Transverse colon (tissue), 4 donors: ENCODE data around the gene CCNB2. TPM values are rescaled to one million over a fixed set of nuclear protein-coding genes. Genes with fewer than 3 reads are reported as not detected.
A peak's percentile ranks its signal among the peaks of the same experiment; 100 is the strongest.
"Not testable (repeated sequence)": the region's sequence is repeated elsewhere in the genome, so short reads cannot be mapped to it uniquely, and the experiment has no call there.

Experiments used
- DNase-seq: peaks from one replicate; pipeline ENCODE4 v3.0.0-alpha.2; 2019
- H3K27ac ChIP-seq, 4 donors: fragments of 200-600 bp; sonication (generic); 2 replicates each; pipeline ENCODE4 v1.5.1; 2016 to 2018; ENCODE audit warnings: inconsistent platforms in 4 of 4
- H3K27me3 ChIP-seq: fragments of 200-600 bp; sonication (generic); 2 replicates; pipeline ENCODE4 v1.5.1; 2017; ENCODE audit warnings: inconsistent platforms
- H3K36me3 ChIP-seq, 4 donors: fragments of 200-600 bp; sonication (generic); 2 replicates each; pipeline ENCODE4 v1.5.1; 2017 to 2019; ENCODE audit warnings: inconsistent platforms in 4 of 4
- H3K4me1 ChIP-seq, 4 donors: fragments of 200-600 bp; sonication (generic); 2 replicates each; pipeline ENCODE4 v1.5.1; 2017 to 2020; ENCODE audit warnings: inconsistent platforms in 4 of 4
- H3K4me3 ChIP-seq, 4 donors: fragments of 200-600 bp; sonication (generic); 1 replicate in 1 of 4; 2 replicates in 3 of 4; pipeline versions ENCODE4 v1.5.1 to v1.6.1; 2017 to 2019; ENCODE audit warnings: inconsistent platforms in 4 of 4
- H3K9me3 ChIP-seq, 2 donors: fragments of 200-600 bp; sonication (generic); 2 replicates each; pipeline ENCODE4 v1.5.1; 2017 to 2019; ENCODE audit warnings: inconsistent platforms in 2 of 2
- EP300 ChIP-seq: sonication (generic); formaldehyde crosslinking; IDR thresholded peaks from one replicate; pipeline ENCODE4 v1.6.1; 2017; ENCODE audit warnings: antibody characterized with exemption, low read depth
- POLR2A ChIP-seq: fragments of 450-650 bp; IDR thresholded peaks from one replicate; pipeline ENCODE4 v1.6.1; 2016; ENCODE audit warnings: antibody characterized with exemption, mild to moderate bottlenecking, moderate library complexity
- POLR2AphosphoS5 ChIP-seq, 3 donors: sonication (generic); formaldehyde crosslinking; IDR thresholded peaks; one replicate each; pipeline ENCODE4 v1.6.1; 2016; ENCODE audit warnings: antibody characterized with exemption in 3 of 3
- WGBS, 2 donors: methylation state at CpG; one replicate each; pipeline ENCODE4 v1.1.5; 2018; ENCODE audit warnings: low coverage in 1 of 2; 5-methylcytosine and 5-hydroxymethylcytosine counted together
- in situ Hi-C, 4 donors: fragments of 200-750 bp; cut with MboI; loops; one replicate each; pipeline versions ENCODE4 v1.15.0 to v1.15.1; 2017; ENCODE audit warnings: low sequenced_read_pairs in 3 of 4, low pct_ligation_motif_present in 1 of 4, low pct_unique_long_range_greater_than_20kb in 1 of 4
- intact Hi-C: fragments of 100-400 bp; cut with DNase I; formaldehyde crosslinking; loops from one replicate; pipeline ENCODE4 v1.15.1; 2023; ENCODE audit warnings: low total_unique reads
- total RNA-seq, 4 donors: library from RNA; depleted of rRNA; stranded (reverse); fragments of >200 nt; gene quantifications; one replicate each; pipeline ENCODE4 v1.1.0, GENCODE V29; 2016
- TF ChIP-seq, protein P1 (sequence below), 5 experiments: fragments of 200-600 bp in 3 of 5; fragments of 450-650 bp in 2 of 5; sonication (generic) in 3 of 5; IDR thresholded peaks; 1 replicate in 2 of 5; 2 replicates in 3 of 5; pipeline ENCODE4 v1.5.1; 2016 to 2017; ENCODE audit warnings: antibody characterized with exemption in 5 of 5, inconsistent platforms in 3 of 5, mild to moderate bottlenecking in 2 of 5, moderate library complexity in 1 of 5

CCNB2 gene
- total RNA-seq, 4 donors from 2014 or later = 1.9 to 132 (median 6.4) TPM

DNA sequence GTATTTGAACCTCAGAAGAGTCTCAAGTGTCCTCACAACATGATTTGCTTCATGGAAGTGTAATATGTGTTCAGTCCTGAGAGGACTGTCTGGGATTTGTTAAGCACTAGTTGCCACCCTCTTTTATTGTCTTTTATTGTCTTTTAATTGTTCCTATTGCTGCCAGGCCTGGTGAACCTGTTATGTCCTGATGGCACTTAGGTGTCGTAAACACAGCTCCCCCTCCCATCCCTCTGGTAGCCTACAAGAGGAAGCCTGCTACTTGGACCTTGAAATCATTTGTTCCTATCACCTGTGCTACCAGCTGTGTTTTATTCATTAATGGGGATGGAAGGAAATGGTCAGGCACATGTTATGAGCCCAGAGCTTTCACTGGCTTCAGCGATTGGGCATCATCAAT lies 19.3 kb downstream of the CCNB2 start:
- Histone ChIP-seq H3K4me1 (peaks cover 4 to 27% (median 16%) of the 10 kb centered on the region in 4 donors), H3K4me3 (no peak overlapping the region), H3K27ac (peak overlapping the region; percentile 67 to 78 (median 76)), H3K27me3 (no peaks in the 10 kb centered on the region), H3K9me3 (no peaks in the 10 kb centered on the region), H3K36me3 (no peaks in the 10 kb centered on the region)
- intact Hi-C loops = no loop called here
- in situ Hi-C loops = no loop called here
- 60 to 63% methylated on average over 1 to 2 of the region's 2 CpGs for WGBS, 2 donors
- peak; percentile 76 for DNase-seq
- TF ChIP-seq, protein P1, sequence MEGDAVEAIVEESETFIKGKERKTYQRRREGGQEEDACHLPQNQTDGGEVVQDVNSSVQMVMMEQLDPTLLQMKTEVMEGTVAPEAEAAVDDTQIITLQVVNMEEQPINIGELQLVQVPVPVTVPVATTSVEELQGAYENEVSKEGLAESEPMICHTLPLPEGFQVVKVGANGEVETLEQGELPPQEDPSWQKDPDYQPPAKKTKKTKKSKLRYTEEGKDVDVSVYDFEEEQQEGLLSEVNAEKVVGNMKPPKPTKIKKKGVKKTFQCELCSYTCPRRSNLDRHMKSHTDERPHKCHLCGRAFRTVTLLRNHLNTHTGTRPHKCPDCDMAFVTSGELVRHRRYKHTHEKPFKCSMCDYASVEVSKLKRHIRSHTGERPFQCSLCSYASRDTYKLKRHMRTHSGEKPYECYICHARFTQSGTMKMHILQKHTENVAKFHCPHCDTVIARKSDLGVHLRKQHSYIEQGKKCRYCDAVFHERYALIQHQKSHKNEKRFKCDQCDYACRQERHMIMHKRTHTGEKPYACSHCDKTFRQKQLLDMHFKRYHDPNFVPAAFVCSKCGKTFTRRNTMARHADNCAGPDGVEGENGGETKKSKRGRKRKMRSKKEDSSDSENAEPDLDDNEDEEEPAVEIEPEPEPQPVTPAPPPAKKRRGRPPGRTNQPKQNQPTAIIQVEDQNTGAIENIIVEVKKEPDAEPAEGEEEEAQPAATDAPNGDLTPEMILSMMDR (IDR thresholded peaks at IDR 0.05) = no peak
- TF ChIP-seq POLR2AphosphoS5 (IDR thresholded peaks at IDR 0.05) = peak in 2 of 3 donors; percentile 73 to 82
- peak; percentile 8 for TF ChIP-seq POLR2A
- peak; percentile 59 for TF ChIP-seq EP300

DNA sequence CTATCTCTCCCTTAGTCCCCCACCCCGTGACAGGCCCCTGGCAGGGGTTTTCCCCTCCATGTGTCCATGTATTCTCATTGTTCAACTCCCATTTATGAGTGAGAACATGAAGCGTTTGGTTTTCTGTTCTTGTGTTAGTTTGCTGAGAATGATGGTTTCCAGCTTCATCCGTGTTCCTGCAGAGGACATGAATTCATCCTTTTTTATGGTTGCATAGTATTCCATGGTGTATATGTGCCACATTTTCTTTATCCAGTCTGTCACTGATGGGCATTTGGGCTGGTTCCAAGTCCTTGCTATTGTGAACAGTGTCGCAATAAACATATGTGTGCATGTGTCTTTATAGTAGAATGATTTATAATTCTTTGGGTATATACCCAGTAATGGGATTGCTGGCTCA lies 20.7 kb downstream of the CCNB2 start:
- DNase-seq, H3K27ac ChIP-seq, H3K36me3 ChIP-seq, H3K4me3 ChIP-seq, intact Hi-C loops, H3K27me3 ChIP-seq, in situ Hi-C loops: not testable (repeated sequence)
- WGBS, 2 donors = 96 to 100% methylated on average over 3 to 4 of the region's 4 CpGs
- H3K4me1 ChIP-seq = peaks cover 4 to 27% (median 16%) of the 10 kb centered on the region in 4 donors
- peaks cover 0 to 11% of the 10 kb centered on the region in 2 donors for H3K9me3 ChIP-seq

GRCh38 chr15:59127255-59127654 lies 22.3 kb downstream of the CCNB2 start:
- H3K4me3 ChIP-seq, H3K27ac ChIP-seq, H3K27me3 ChIP-seq, DNase-seq, in situ Hi-C loops, intact Hi-C loops, H3K36me3 ChIP-seq: not testable (repeated sequence)
- Histone ChIP-seq H3K4me1 (peaks cover 4 to 40% (median 25%) of the 10 kb centered on the region in 4 donors), H3K9me3 (peaks cover 0 to 11% of the 10 kb centered on the region in 2 donors)
- 82 to 88% methylated on average over 1 of the region's 1 CpG for WGBS, 2 donors

DNA sequence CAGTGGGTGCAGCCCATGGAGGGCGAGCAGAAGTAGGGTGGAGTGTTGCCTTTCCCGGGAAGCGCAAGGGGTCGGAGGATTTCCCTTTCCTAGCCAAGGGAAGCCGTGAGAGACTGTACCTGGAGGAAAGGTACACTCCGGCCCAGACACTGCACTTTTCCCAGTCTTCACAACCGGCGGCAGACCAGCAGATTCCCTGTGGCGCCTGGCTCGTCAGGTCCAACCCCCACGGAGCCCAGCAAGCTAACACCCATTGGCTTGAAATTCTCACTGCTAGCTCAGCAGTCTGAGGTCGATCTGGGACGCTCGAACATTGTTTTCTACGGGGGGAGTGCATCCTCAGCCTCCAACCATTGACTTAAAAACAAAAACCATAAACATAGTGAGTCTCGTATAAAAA lies 26.5 kb downstream of the CCNB2 start:
- no peak for DNase-seq
- 94 to 96% methylated on average over 10 to 16 of the region's 16 CpGs for WGBS, 2 donors
- Histone ChIP-seq H3K36me3 (peaks cover 0 to 14% (median 0%) of the 10 kb centered on the region in 4 donors), H3K9me3 (peaks cover 0 to 11% of the 10 kb centered on the region in 2 donors), H3K4me1 (peaks cover 0 to 30% (median 19%) of the 10 kb centered on the region in 4 donors), H3K4me3 (no peak overlapping the region), H3K27me3 (no peaks in the 10 kb centered on the region), H3K27ac (peak overlapping the region; percentile 64 to 79 (median 68))
- in situ Hi-C loops = no loop called here
- intact Hi-C loops = no loop called here
- TF ChIP-seq EP300 = no peak
- TF ChIP-seq, protein P1 (IDR thresholded peaks at IDR 0.05) = no peak
- TF ChIP-seq POLR2A = no peak
- TF ChIP-seq POLR2AphosphoS5 (IDR thresholded peaks at IDR 0.05) = no peak

GRCh38 chr15:59131969-59132562 lies 27.1 kb downstream of the CCNB2 start:
- Histone ChIP-seq H3K27me3 (no peaks in the 10 kb centered on the region), H3K4me1 (peaks cover 0 to 30% (median 19%) of the 10 kb centered on the region in 4 donors), H3K27ac (peak overlapping the region; percentile 64 to 79 (median 68)), H3K36me3 (peaks cover 0 to 14% (median 2%) of the 10 kb centered on the region in 4 donors), H3K4me3 (no peak overlapping the region), H3K9me3 (peaks cover 0 to 11% of the 10 kb centered on the region in 2 donors)
- WGBS, 2 donors = 59 to 60% methylated on average over 1 to 3 of the region's 3 CpGs
- TF ChIP-seq POLR2A = no peak
- TF ChIP-seq POLR2AphosphoS5 (IDR thresholded peaks at IDR 0.05) = peak in 1 of 3 donors; percentile 68
- TF ChIP-seq, protein P1 (IDR thresholded peaks at IDR 0.05) = no peak
- no peak for TF ChIP-seq EP300
- in situ Hi-C loops (no loop called here), intact Hi-C loops (no loop called here)
- DNase-seq = peak; percentile 28
